H9 (cell line): Measurements from ENCODE around the gene AARS1. TPM values are rescaled to one million over a fixed set of nuclear protein-coding genes. Genes with fewer than 3 reads are reported as not detected.

ENCODE experiments used
- DNase-seq: peaks from one replicate; pipeline ENCODE4 v3.0.0-alpha.2; 2017
- H2AFZ ChIP-seq: one replicate; pipeline ENCODE4 v1.6.1; 2013; ENCODE audit warnings: mild to moderate bottlenecking, low read length, control low read depth, moderate library complexity
- H2AK5ac ChIP-seq: 2 replicates; pipeline ENCODE4 v1.6.1; 2013; ENCODE audit warnings: low read length, control low read depth, mixed read lengths; ENCODE audit not compliant: insufficient read length
- H2BK120ac ChIP-seq: one replicate; pipeline ENCODE4 v1.6.1; 2013; ENCODE audit warnings: low read depth, mild to moderate bottlenecking, low read length, control low read depth, inconsistent platforms; ENCODE audit not compliant: poor library complexity, severe bottlenecking
- H2BK12ac ChIP-seq: 2 replicates; pipeline ENCODE4 v1.6.1; 2013; ENCODE audit warnings: low read length, control low read depth, mixed read lengths, low read depth; ENCODE audit not compliant: insufficient read length
- H2BK15ac ChIP-seq: 2 replicates; pipeline ENCODE4 v1.6.1; 2013; ENCODE audit warnings: low read depth, low read length, control low read depth
- H2BK20ac ChIP-seq: one replicate; pipeline ENCODE4 v1.6.1; 2013; ENCODE audit warnings: low read depth, mild to moderate bottlenecking, low read length, control low read depth, inconsistent platforms; ENCODE audit not compliant: poor library complexity, severe bottlenecking
- H2BK5ac ChIP-seq: 2 replicates; pipeline ENCODE4 v1.6.1; 2013; ENCODE audit warnings: low read length, control low read depth, mixed read lengths; ENCODE audit not compliant: insufficient read length
- H3K14ac ChIP-seq: 2 replicates; pipeline ENCODE4 v1.6.1; 2013; ENCODE audit warnings: low read length, control low read depth; ENCODE audit not compliant: insufficient read depth
- H3K18ac ChIP-seq: 2 replicates; pipeline ENCODE4 v1.6.1; 2013; ENCODE audit warnings: low read depth, mild to moderate bottlenecking, mixed read lengths, low read length, control low read depth; ENCODE audit not compliant: insufficient read length
- H3K23ac ChIP-seq: 2 replicates; pipeline ENCODE4 v1.6.1; 2013; ENCODE audit warnings: low read length, control low read depth, mixed read lengths, low read depth; ENCODE audit not compliant: insufficient read length
- H3K23me2 ChIP-seq: 2 replicates; pipeline ENCODE4 v1.6.1; 2013; ENCODE audit warnings: low read depth, mild to moderate bottlenecking, mixed read lengths, low read length, control low read depth; ENCODE audit not compliant: insufficient read length, poor library complexity, severe bottlenecking
- H3K27ac ChIP-seq: 2 replicates; pipeline ENCODE4 v1.5.1; 2013; ENCODE audit warnings: low read length, control low read depth, mixed read lengths, low read depth; ENCODE audit not compliant: insufficient read length
- H3K27me3 ChIP-seq: 2 replicates; pipeline ENCODE4 v1.6.1; 2013; ENCODE audit warnings: low read length, control low read depth, inconsistent platforms; ENCODE audit not compliant: insufficient read depth
- H3K4ac ChIP-seq: 2 replicates; pipeline ENCODE4 v1.6.1; 2013; ENCODE audit warnings: low read depth, mild to moderate bottlenecking, control low read depth, inconsistent platforms, low read length, moderate library complexity
- H3K4me1 ChIP-seq: 2 replicates; pipeline ENCODE4 v1.6.1; 2013; ENCODE audit warnings: low read length, control low read depth, inconsistent platforms; ENCODE audit not compliant: insufficient read depth
- H3K4me2 ChIP-seq: 2 replicates; pipeline ENCODE4 v1.6.1; 2013; ENCODE audit warnings: low read length, control low read depth, mixed read lengths; ENCODE audit not compliant: insufficient read length, insufficient read depth
- H3K56ac ChIP-seq: 2 replicates; pipeline ENCODE4 v1.6.1; 2013; ENCODE audit warnings: low read depth, mild to moderate bottlenecking, mixed read lengths, low read length, control low read depth; ENCODE audit not compliant: insufficient read length
- H3K79me1 ChIP-seq: 2 replicates; pipeline ENCODE4 v1.6.1; 2013; ENCODE audit warnings: low read depth, mild to moderate bottlenecking, moderate library complexity, low read length, control low read depth, inconsistent platforms; ENCODE audit not compliant: insufficient read depth, poor library complexity, severe bottlenecking
- H3K79me2 ChIP-seq: 2 replicates; pipeline ENCODE4 v1.6.1; 2013; ENCODE audit warnings: low read length, control low read depth, inconsistent platforms; ENCODE audit not compliant: insufficient read depth
- H3K9ac ChIP-seq: 2 replicates; pipeline ENCODE4 v1.6.1; 2013; ENCODE audit warnings: low read length, control low read depth, mixed read lengths; ENCODE audit not compliant: insufficient read length; ENCODE audit errors: extremely low read depth
- H3K9me3 ChIP-seq: one replicate; pipeline ENCODE4 v1.6.1; 2013; ENCODE audit warnings: low read depth, low read length, inconsistent platforms; ENCODE audit not compliant: control insufficient read depth
- H3T11ph ChIP-seq: one replicate; pipeline ENCODE4 v1.6.1; 2013; ENCODE audit warnings: mild to moderate bottlenecking, low read length, control low read depth, inconsistent platforms
- H4K20me1 ChIP-seq: one replicate; pipeline ENCODE4 v1.6.1; 2013; ENCODE audit not compliant: control insufficient read depth, insufficient read length, insufficient read depth
- H4K5ac ChIP-seq: 2 replicates; pipeline ENCODE4 v1.6.1; 2013; ENCODE audit warnings: low read depth, mild to moderate bottlenecking, mixed read lengths, low read length, control low read depth; ENCODE audit not compliant: insufficient read length
- H4K8ac ChIP-seq: replicated peaks from 2 replicates; pipeline ENCODE4 v1.6.1; 2013; ENCODE audit warnings: low read length, control low read depth, mixed read lengths, low read depth; ENCODE audit not compliant: insufficient read length
- H4K91ac ChIP-seq: 2 replicates; pipeline ENCODE4 v1.6.1; 2013; ENCODE audit warnings: low read depth, mild to moderate bottlenecking, moderate library complexity, mixed read lengths, low read length, control low read depth; ENCODE audit not compliant: insufficient read length
- H3K27ac Mint-ChIP-seq, 3 experiments: 2 replicates in 2 of 3; 3 replicates in 1 of 3; pipeline ENCODE4 v1.8.0; 2020 to 2021; ENCODE audit warnings: mixed read lengths in 3 of 3, mild to moderate bottlenecking in 1 of 3, moderate library complexity in 1 of 3
- H3K27me3 Mint-ChIP-seq: 2 replicates; pipeline ENCODE4 v1.8.0; 2021; ENCODE audit warnings: low read depth, mild to moderate bottlenecking, moderate library complexity, mixed read lengths
- H3K36me3 Mint-ChIP-seq, 3 experiments: 2 replicates in 2 of 3; 3 replicates in 1 of 3; pipeline ENCODE4 v1.8.0; 2020 to 2021; ENCODE audit warnings: low read depth in 3 of 3, mixed read lengths in 3 of 3; ENCODE audit not compliant: insufficient read depth in 1 of 3
- H3K4me1 Mint-ChIP-seq, 2 experiments: 2 replicates each; pipeline ENCODE4 v1.8.0; 2020; ENCODE audit warnings: mixed read lengths in 2 of 2
- H3K4me3 Mint-ChIP-seq, 2 experiments: 2 replicates in 1 of 2; 3 replicates in 1 of 2; pipeline ENCODE4 v1.8.0; 2020 to 2021; ENCODE audit warnings: mild to moderate bottlenecking in 2 of 2, mixed read lengths in 2 of 2, moderate library complexity in 1 of 2
- H3K9me3 Mint-ChIP-seq, 2 experiments: 2 replicates in 1 of 2; 3 replicates in 1 of 2; pipeline ENCODE4 v1.8.0; 2020; ENCODE audit warnings: mild to moderate bottlenecking in 2 of 2, mixed read lengths in 2 of 2, moderate library complexity in 1 of 2
- WGBS: extraction: QIAGEN DNeasy Blood & Tissue Kit; methylation state at CpG from one replicate; pipeline ENCODE4 v1.1.7; 2013; ENCODE audit warnings: missing lambda C conversion rate, low lambda C conversion rate, mixed read lengths; ENCODE audit not compliant: insufficient read length; ENCODE audit errors: extremely low coverage; 5-methylcytosine and 5-hydroxymethylcytosine counted together
- total RNA-seq: library from RNA; stranded (reverse); gene quantifications from 2 replicates; pipeline ENCODE4 v1.2.1, GENCODE V29; 2021
- TF ChIP-seq, protein P1 (sequence below): fragments of 200-600 bp; sonication (generic); conservative IDR thresholded peaks from 3 replicates; pipeline ENCODE4 v1.8.0; 2021; ENCODE audit warnings: antibody characterized with exemption, mild to moderate bottlenecking

The AARS1 gene
- total RNA-seq, 1 experiment from 2014 or later: 168 TPM

DNA sequence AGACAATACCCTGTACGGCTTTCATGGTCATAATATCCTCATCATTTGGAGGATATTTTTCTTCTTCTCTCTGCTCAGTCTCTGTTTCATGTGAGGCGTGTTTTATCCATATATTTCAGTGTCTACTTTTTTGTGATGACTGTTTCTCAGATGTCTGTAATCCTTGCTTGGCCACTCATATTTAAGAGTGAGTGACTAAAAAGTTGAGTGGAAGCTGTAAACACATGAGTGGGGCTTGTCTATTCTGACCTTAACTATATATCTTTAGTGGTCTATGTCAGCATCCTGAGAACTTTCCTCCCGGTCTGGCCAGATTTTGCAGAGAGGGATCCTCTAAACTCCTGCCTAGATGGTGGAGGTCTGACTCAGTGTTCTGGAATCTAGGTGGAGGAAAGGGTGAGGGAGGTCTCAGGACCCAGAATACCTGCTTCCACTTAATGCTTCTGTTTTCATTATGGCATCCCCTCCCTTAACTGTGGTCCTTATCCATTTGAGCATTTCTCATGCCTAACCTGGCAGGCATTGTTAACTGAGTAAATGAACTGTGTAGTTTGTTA lies 15.7 kb upstream of the AARS1 start:
- H2BK15ac ChIP-seq: no peak overlapping the region
- no peak overlapping the region for H3K14ac ChIP-seq
- H4K8ac ChIP-seq: no peak overlapping the region
- H3K18ac ChIP-seq: no peak overlapping the region
- Mint-ChIP-seq H3K9me3 (peaks cover 0 to 2% of the 10 kb centered on the region in 2 experiments; a peak in 2 of 5 replicates), H3K4me1 (peaks cover 0 to 5% of the 10 kb centered on the region in 2 experiments; a peak in 2 of 4 replicates), H3K27me3 (no peaks in the 10 kb centered on the region), H3K27ac (no peak overlapping the region; a peak in 1 of 7 replicates), H3K4me3 (no peak overlapping the region), H3K36me3 (peaks cover 15 to 24% (median 23%) of the 10 kb centered on the region in 3 experiments)
- no peak overlapping the region for H2BK12ac ChIP-seq
- H3K4me2 ChIP-seq: no peak overlapping the region
- no peaks in the 10 kb centered on the region for H3K27me3 ChIP-seq
- no peak overlapping the region for H3T11ph ChIP-seq
- H3K9me3 ChIP-seq: no peaks in the 10 kb centered on the region
- no peak overlapping the region for H2BK5ac ChIP-seq
- H3K23ac ChIP-seq: no peak overlapping the region
- peaks cover 8% of the 10 kb centered on the region; the same call in 1 of the 2 replicates for H3K79me2 ChIP-seq
- H4K91ac ChIP-seq: no peak overlapping the region
- no peak overlapping the region for H2BK120ac ChIP-seq
- no peak overlapping the region for H4K5ac ChIP-seq
- no peaks in the 10 kb centered on the region for H3K4me1 ChIP-seq
- H3K4ac ChIP-seq: no peak overlapping the region
- no CpG with 5 or more reads among the region's 3 CpGs for WGBS
- no peaks in the 10 kb centered on the region for H3K23me2 ChIP-seq
- no peak for DNase-seq
- H3K79me1 ChIP-seq: peaks cover 4% of the 10 kb centered on the region
- TF ChIP-seq, protein P1, sequence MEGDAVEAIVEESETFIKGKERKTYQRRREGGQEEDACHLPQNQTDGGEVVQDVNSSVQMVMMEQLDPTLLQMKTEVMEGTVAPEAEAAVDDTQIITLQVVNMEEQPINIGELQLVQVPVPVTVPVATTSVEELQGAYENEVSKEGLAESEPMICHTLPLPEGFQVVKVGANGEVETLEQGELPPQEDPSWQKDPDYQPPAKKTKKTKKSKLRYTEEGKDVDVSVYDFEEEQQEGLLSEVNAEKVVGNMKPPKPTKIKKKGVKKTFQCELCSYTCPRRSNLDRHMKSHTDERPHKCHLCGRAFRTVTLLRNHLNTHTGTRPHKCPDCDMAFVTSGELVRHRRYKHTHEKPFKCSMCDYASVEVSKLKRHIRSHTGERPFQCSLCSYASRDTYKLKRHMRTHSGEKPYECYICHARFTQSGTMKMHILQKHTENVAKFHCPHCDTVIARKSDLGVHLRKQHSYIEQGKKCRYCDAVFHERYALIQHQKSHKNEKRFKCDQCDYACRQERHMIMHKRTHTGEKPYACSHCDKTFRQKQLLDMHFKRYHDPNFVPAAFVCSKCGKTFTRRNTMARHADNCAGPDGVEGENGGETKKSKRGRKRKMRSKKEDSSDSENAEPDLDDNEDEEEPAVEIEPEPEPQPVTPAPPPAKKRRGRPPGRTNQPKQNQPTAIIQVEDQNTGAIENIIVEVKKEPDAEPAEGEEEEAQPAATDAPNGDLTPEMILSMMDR: no peak
- no peak overlapping the region for H3K9ac ChIP-seq
- H2BK20ac ChIP-seq: no peak overlapping the region
- no peak overlapping the region for H3K27ac ChIP-seq
- H2AFZ ChIP-seq: no peak overlapping the region
- no peaks in the 10 kb centered on the region for H4K20me1 ChIP-seq
- H2AK5ac ChIP-seq: no peak overlapping the region
- H3K56ac ChIP-seq: no peak overlapping the region
